Mesendoderm (in vitro differentiated cells): ENCODE results near the gene DEAF1.

ENCODE experiments used
- DNase-seq: peaks from one replicate; pipeline ENCODE4 v3.0.0; 2013
- H2AK5ac ChIP-seq: 2 replicates; pipeline ENCODE4 v1.6.1; 2013; ENCODE audit warnings: low read length, inconsistent platforms
- H2BK120ac ChIP-seq: 2 replicates; pipeline ENCODE4 v1.6.1; 2013; ENCODE audit warnings: low read depth, mild to moderate bottlenecking, low read length, moderate library complexity, mixed read lengths
- H2BK15ac ChIP-seq: replicated peaks from 2 replicates; pipeline ENCODE4 v1.6.1; 2013; ENCODE audit warnings: low read depth, mild to moderate bottlenecking, moderate library complexity
- H2BK5ac ChIP-seq: 2 replicates; pipeline ENCODE4 v1.6.1; 2013; ENCODE audit warnings: low read length, inconsistent platforms
- H3K18ac ChIP-seq: 2 replicates; pipeline ENCODE4 v1.6.1; 2013; ENCODE audit warnings: mild to moderate bottlenecking, low read length, mixed read lengths
- H3K23ac ChIP-seq: one replicate; pipeline ENCODE4 v1.6.1; 2013; ENCODE audit warnings: low read length
- H3K27ac ChIP-seq: 2 replicates; pipeline ENCODE4 v1.5.1; 2013; ENCODE audit warnings: low read depth, mild to moderate bottlenecking, inconsistent platforms, low read length, moderate library complexity
- H3K27me3 ChIP-seq: 2 replicates; pipeline ENCODE4 v1.6.1; 2013; ENCODE audit warnings: low read length, control low read depth, mild to moderate bottlenecking, inconsistent platforms; ENCODE audit not compliant: insufficient read depth, poor library complexity
- H3K36me3 ChIP-seq: 2 replicates; pipeline ENCODE4 v1.6.1; 2013; ENCODE audit warnings: low read length, inconsistent platforms; ENCODE audit not compliant: control insufficient read depth, insufficient read depth
- H3K4ac ChIP-seq: one replicate; pipeline ENCODE4 v1.6.1; 2013; ENCODE audit warnings: low read depth, mild to moderate bottlenecking, low read length, moderate library complexity
- H3K4me1 ChIP-seq: 2 replicates; pipeline ENCODE4 v1.6.1; 2013; ENCODE audit warnings: low read depth, low read length, inconsistent platforms; ENCODE audit not compliant: control insufficient read depth
- H3K4me2 ChIP-seq: 2 replicates; pipeline ENCODE4 v1.6.1; 2013; ENCODE audit warnings: low read length
- H3K4me3 ChIP-seq: 2 replicates; pipeline ENCODE4 v1.5.1; 2013; ENCODE audit warnings: mild to moderate bottlenecking, low read length
- H3K56ac ChIP-seq: one replicate; pipeline ENCODE4 v1.6.1; 2013; ENCODE audit warnings: low read length
- H3K79me1 ChIP-seq: 2 replicates; pipeline ENCODE4 v1.6.1; 2013; ENCODE audit warnings: low read length, inconsistent platforms
- H3K79me2 ChIP-seq: 2 replicates; pipeline ENCODE4 v1.6.1; 2013; ENCODE audit warnings: mild to moderate bottlenecking, low read length; ENCODE audit not compliant: control insufficient read depth, insufficient read depth
- H3K9ac ChIP-seq: 2 replicates; pipeline ENCODE4 v1.6.1; 2013; ENCODE audit warnings: low read length, inconsistent platforms
- H4K5ac ChIP-seq: one replicate; pipeline ENCODE4 v1.6.1; 2013; ENCODE audit warnings: low read length
- H4K8ac ChIP-seq: one replicate; pipeline ENCODE4 v1.6.1; 2013; ENCODE audit warnings: low read depth, mild to moderate bottlenecking, control low read depth, low read length, moderate library complexity
- WGBS: extraction: QIAGEN DNeasy Blood & Tissue Kit; methylation state at CpG from one replicate; pipeline ENCODE4 v1.1.7; 2013; ENCODE audit warnings: low lambda C conversion rate, missing lambda C conversion rate; ENCODE audit not compliant: insufficient coverage; ENCODE audit errors: extremely low coverage; 5-methylcytosine and 5-hydroxymethylcytosine counted together

The DEAF1 gene

DNA sequence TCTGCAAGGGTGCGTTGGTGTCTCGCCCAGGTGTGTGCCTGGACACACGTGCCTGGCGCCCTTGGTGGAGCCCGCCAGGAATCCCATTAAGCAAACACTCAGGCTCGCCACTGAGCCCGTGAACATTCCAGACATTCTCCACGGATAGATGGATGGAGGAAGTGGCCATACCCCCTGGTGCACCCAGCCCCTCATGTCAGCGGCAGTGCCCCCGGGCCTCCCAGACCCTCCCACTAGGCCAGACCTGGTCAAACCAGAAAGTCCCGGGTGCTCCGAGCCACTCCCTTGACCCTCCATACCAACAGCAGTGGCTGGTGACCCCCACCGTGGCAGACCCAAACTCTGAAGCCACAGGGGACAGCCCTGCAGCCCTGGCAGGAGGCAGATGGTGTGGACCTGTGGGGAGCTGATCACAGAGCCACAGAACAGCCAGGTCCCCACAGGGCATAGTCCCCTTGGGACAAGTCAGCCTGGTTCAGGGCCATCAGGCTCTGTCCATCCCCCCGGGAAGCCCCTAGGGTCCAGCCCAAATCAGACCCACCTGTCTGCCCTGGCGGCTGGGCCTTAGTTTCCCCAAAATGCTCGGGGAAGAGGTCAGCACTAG lies 12.9 kb upstream of the DEAF1 start:
- no peaks in the 10 kb centered on the region for H3K79me2 ChIP-seq
- no peak overlapping the region for H3K4me3 ChIP-seq
- no peak overlapping the region for H2BK5ac ChIP-seq
- peak overlapping the region; percentile 15 for H3K56ac ChIP-seq
- WGBS, result no CpG with 5 or more reads among the region's 16 CpGs
- H2AK5ac ChIP-seq, result no peak overlapping the region
- no peaks in the 10 kb centered on the region for H3K79me1 ChIP-seq
- no peak overlapping the region for H3K4ac ChIP-seq
- no peak overlapping the region for H3K27ac ChIP-seq
- no peak overlapping the region for H3K23ac ChIP-seq
- H4K5ac ChIP-seq, result no peak overlapping the region
- no peak overlapping the region for H3K4me2 ChIP-seq
- H3K9ac ChIP-seq, result no peak overlapping the region
- H4K8ac ChIP-seq, result no peak overlapping the region
- H3K36me3 ChIP-seq, result no peaks in the 10 kb centered on the region
- H3K4me1 ChIP-seq, result peaks cover 2% of the 10 kb centered on the region
- DNase-seq, result peak; percentile 58
- H3K27me3 ChIP-seq, result no peaks in the 10 kb centered on the region
- H3K18ac ChIP-seq, result no peak overlapping the region
- no peak overlapping the region for H2BK120ac ChIP-seq
- H2BK15ac ChIP-seq, result no peak overlapping the region

DNA sequence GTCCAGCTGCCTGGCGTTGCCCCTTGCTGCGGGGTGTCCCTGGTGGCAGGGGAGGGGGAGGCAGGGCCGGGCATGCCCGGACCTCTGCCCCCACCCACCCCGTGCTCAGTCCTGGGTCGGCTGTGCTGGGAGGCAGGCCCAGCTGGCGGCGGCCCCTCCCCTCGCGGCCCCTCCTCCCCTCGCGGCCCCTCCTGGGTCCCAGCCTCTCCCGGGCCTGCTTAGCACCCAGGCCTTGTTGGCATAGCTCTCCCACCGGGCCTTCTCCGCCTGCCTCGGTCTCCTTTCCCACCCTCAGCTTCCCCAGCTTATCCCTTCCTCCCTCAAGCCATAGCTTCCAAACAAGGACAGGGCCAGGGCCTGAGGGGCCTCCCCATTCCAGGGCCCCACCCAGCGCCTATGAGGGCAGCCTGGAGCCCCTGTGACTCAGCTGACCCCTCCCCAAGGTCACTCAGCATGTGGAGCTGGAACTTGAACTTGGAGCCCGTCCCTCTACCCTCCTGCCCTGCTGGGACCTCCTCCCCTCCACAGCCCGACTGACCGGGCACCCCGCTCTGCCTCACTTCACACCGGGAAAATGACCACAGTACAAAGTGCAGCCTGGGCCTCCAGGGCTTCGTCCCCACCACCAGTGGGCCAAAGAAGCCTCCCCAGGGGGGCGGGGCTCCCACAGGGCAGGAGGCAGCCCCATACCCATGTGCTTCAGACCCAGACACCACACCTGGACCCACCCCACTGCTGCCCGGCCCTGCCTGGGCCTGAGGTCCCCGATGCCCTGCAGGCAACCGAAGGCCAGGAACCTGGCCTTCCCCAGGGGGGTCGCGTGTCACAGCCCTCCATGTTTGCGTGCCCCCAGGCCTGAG lies 12.2 kb upstream of the DEAF1 start:
- peak overlapping the region; percentile 71 for H3K4me2 ChIP-seq
- H3K4me3 ChIP-seq, result no peak overlapping the region
- H2BK120ac ChIP-seq, result no peak overlapping the region
- H3K27me3 ChIP-seq, result no peaks in the 10 kb centered on the region
- H2BK15ac ChIP-seq, result no peak overlapping the region
- H3K18ac ChIP-seq, result no peak overlapping the region
- no peaks in the 10 kb centered on the region for H3K79me2 ChIP-seq
- peak overlapping the region; percentile 76 for H3K9ac ChIP-seq
- no peak overlapping the region for H3K23ac ChIP-seq
- no peak overlapping the region for H4K8ac ChIP-seq
- peak; percentile 53 for DNase-seq
- no peak overlapping the region for H4K5ac ChIP-seq
- H2AK5ac ChIP-seq, result no peak overlapping the region
- peaks cover 2% of the 10 kb centered on the region for H3K4me1 ChIP-seq
- no peaks in the 10 kb centered on the region for H3K36me3 ChIP-seq
- H3K27ac ChIP-seq, result peak overlapping the region; percentile 10
- H3K4ac ChIP-seq, result no peak overlapping the region
- no peak overlapping the region for H2BK5ac ChIP-seq
- no peaks in the 10 kb centered on the region for H3K79me1 ChIP-seq
- peak overlapping the region; percentile 85 for H3K56ac ChIP-seq
- no CpG with 5 or more reads among the region's 30 CpGs for WGBS

DNA sequence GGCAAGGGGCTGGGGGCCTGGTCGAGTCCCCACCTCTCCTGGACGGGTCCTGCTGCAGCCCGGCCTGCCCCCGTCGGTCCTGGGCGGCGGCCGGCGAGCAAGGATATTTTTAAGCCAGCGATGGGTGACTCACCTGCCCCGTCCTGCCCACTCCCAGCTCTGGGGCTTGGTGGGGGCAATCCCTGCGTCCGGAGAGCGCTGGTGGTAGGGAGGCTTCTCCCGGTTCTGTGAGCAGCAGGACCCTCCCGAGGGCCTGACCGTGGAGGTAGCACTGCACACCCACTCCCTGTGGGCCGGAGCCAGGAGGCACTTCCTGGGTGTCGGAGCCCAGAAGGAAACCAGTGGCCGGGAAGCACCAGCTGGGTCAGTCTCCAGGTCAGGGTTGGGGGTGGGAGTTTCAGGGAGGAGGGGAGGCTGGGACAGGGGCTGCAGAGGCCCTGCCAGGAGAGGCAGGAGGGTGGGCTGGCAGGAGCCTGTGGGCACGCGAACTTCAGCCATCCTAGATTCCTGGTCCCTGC lies 11.5 kb upstream of the DEAF1 start:
- Histone ChIP-seq H3K4me2 (peak overlapping the region; percentile 71), H3K4ac (no peak overlapping the region), H2BK15ac (no peak overlapping the region), H3K9ac (peak overlapping the region; percentile 76), H3K56ac (peak overlapping the region; percentile 85), H3K79me1 (no peaks in the 10 kb centered on the region), H3K27ac (peak overlapping the region; percentile 10), H4K8ac (no peak overlapping the region), H3K23ac (peak overlapping the region; percentile 80), H2BK5ac (no peak overlapping the region), H3K36me3 (no peaks in the 10 kb centered on the region), H2BK120ac (no peak overlapping the region), H3K27me3 (no peaks in the 10 kb centered on the region), H4K5ac (no peak overlapping the region), H3K4me3 (peak overlapping the region; percentile 2), H3K18ac (peak overlapping the region; percentile 17), H2AK5ac (no peak overlapping the region), H3K79me2 (no peaks in the 10 kb centered on the region), H3K4me1 (peaks cover 2% of the 10 kb centered on the region)
- no CpG with 5 or more reads among the region's 22 CpGs for WGBS
- DNase-seq, result peak; percentile 44

DNA sequence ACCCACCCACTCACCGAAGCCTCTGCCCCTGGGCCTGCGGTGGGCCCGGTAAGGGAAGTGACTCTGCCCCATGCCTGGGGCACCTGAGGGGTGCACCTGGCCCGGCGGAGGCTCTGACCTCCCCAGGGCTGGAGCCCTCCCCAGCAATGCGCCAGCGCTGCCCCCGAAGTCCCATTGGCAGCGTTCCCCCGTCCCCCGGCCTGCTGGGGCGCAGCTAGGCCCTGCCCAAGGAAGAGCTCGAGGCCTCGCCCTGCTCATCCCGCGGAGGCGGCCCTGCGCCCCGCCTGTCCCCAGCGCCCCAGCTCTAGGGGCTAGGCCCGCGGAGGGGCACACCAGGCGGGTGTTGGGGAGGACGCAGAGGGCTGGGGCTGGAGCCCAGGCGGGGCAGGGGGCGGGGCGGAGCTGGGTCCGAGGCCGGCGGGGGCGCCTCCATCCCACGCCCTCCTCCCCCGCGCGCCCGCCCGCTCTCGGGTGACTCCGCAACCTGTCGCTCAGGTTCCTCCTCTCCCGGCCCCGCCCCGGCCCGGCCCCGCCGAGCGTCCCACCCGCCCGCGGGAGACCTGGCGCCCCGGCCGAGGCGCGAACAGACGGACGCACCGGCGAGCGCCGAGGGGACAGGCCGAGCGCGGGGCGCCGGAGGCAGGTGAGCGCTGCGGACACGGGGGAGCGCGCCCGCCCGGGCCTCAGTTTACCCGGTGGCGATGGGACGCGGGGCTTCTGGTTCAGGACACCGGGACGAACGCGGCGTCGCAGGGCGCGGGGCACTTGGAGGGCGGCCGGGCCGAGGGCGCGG lies 10.8 kb upstream of the DEAF1 start, which contains the start of gene EPS8L2:
TSS of gene EPS8L2 (plus strand) at position 586 of the 793 bp plus-strand sequence. CDS start 3,177 bp downstream, outside the sequence.
- H3K27ac ChIP-seq, result peak within 1 kb of the TSS; percentile 10
- DNase-seq, result no peak

DNA sequence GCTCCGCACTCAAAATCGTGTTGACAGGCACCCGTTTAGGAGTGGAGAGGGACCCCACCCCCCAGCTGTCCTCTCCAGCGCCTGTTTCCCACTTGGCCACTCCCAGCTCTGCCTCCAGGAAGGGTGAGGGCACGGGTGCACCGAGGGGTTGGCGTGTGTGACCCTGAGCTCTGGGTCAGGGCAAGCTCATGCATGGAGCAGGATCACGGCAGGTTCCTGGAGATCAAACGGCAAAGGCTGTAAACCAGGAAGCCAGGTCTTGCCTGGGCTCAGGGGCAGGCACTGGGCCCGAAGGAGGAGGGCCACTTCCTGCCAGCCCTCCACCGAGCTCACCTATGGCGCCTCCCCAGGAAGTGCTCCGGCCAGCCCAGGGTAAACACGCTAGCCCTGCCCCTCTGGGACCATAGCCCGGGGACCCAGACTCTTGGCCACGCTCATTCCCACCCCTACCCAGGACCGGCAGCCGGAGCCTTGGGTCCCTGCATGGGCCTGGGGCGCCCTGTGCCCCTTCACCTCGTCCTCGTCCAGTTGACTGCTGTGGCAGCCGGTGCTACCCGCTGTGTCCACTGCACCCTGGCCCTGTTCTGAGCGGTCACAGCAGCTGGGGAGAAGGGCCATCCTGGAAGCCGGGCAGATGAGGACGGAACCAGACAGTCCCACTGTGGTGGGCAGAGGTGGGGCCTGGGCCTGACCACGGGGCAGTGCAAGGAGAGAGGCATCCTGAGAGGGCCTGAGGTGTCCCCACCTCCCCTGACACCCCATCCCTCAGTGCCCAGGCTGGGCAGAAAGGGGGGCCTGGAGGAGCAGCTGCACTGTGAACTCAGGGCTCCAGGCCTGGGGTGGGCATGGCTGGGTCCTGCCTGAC lies 10.0 kb upstream of the DEAF1 start:
- Histone ChIP-seq H4K5ac (no peak overlapping the region), H3K27ac (no peak overlapping the region), H2BK120ac (no peak overlapping the region), H3K9ac (peak overlapping the region; percentile 56), H3K56ac (peak overlapping the region; percentile 74), H3K4me3 (no peak overlapping the region), H3K79me2 (no peaks in the 10 kb centered on the region), H3K4me2 (no peak overlapping the region), H3K18ac (no peak overlapping the region), H4K8ac (no peak overlapping the region), H3K27me3 (no peaks in the 10 kb centered on the region), H2AK5ac (no peak overlapping the region), H2BK5ac (no peak overlapping the region), H3K4me1 (peaks cover 2% of the 10 kb centered on the region), H3K23ac (no peak overlapping the region), H3K4ac (no peak overlapping the region), H3K79me1 (no peaks in the 10 kb centered on the region), H2BK15ac (no peak overlapping the region), H3K36me3 (no peaks in the 10 kb centered on the region)
- no CpG with 5 or more reads among the region's 27 CpGs for WGBS
- no peak for DNase-seq

More for the DNA sequence above, 10.8 kb upstream of the DEAF1 start, which contains the start of gene EPS8L2:
- Histone ChIP-seq H3K79me2 (no peaks in the 10 kb centered on the region), H3K9ac (peak within 1 kb of the TSS; percentile 76), H2AK5ac (no peak within 1 kb of the TSS), H3K4me1 (peaks cover 2% of the 10 kb centered on the region), H4K8ac (no peak within 1 kb of the TSS), H3K4ac (no peak within 1 kb of the TSS), H3K79me1 (no peaks in the 10 kb centered on the region), H3K4me3 (peak within 1 kb of the TSS; percentile 2), H2BK15ac (no peak within 1 kb of the TSS), H3K23ac (peak within 1 kb of the TSS; percentile 80), H3K27me3 (no peaks in the 10 kb centered on the region), H3K18ac (peak within 1 kb of the TSS; percentile 17), H3K56ac (peak within 1 kb of the TSS; percentile 85), H4K5ac (no peak within 1 kb of the TSS), H3K4me2 (peak within 1 kb of the TSS; percentile 71), H3K36me3 (no peaks in the 10 kb centered on the region), H2BK120ac (no peak within 1 kb of the TSS), H2BK5ac (no peak within 1 kb of the TSS)
- WGBS, result no CpG with 5 or more reads among the region's 90 CpGs
